Ovary (tissue), 3 donors: Measurements from ENCODE around the gene NOVA2.

Source experiments
- EP300 ChIP-seq: sonication (generic); formaldehyde crosslinking; IDR thresholded peaks from one replicate; pipeline ENCODE4 v1.6.1; 2017; ENCODE audit warnings: antibody characterized with exemption
- POLR2A ChIP-seq: fragments of 450-650 bp; IDR thresholded peaks from one replicate; pipeline ENCODE4 v1.6.1; 2017; ENCODE audit warnings: antibody characterized with exemption, mild to moderate bottlenecking, moderate library complexity
- TF ChIP-seq, protein P1 (sequence below), 3 donors: fragments of 450-650 bp in 2 of 3; fragments of 200-600 bp in 1 of 3; IDR thresholded peaks; one replicate each; pipeline versions ENCODE4 v1.5.1 to v1.8.0; 2016 to 2022; ENCODE audit warnings: antibody characterized with exemption in 3 of 3, mild to moderate bottlenecking in 1 of 3
- donor health status: DM: no; HTN: no; CAD: no.

GRCh38 chr19:46015687-46016425, 42.2 kb upstream of the NOVA2 start:
- TF ChIP-seq, protein P1, sequence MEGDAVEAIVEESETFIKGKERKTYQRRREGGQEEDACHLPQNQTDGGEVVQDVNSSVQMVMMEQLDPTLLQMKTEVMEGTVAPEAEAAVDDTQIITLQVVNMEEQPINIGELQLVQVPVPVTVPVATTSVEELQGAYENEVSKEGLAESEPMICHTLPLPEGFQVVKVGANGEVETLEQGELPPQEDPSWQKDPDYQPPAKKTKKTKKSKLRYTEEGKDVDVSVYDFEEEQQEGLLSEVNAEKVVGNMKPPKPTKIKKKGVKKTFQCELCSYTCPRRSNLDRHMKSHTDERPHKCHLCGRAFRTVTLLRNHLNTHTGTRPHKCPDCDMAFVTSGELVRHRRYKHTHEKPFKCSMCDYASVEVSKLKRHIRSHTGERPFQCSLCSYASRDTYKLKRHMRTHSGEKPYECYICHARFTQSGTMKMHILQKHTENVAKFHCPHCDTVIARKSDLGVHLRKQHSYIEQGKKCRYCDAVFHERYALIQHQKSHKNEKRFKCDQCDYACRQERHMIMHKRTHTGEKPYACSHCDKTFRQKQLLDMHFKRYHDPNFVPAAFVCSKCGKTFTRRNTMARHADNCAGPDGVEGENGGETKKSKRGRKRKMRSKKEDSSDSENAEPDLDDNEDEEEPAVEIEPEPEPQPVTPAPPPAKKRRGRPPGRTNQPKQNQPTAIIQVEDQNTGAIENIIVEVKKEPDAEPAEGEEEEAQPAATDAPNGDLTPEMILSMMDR (IDR thresholded peaks at IDR 0.05): no peak
- TF ChIP-seq POLR2A: no peak
- TF ChIP-seq EP300: no peak
